GM12878 (cell line): ENCODE results near the gene PAX9. TPM values are rescaled to one million over a fixed set of nuclear protein-coding genes. Genes with fewer than 3 reads are reported as not detected.

Experiments used
- ATAC-seq: fragments of 200-7000 bp; cut with Tn5 transposase; 3 replicates; pipeline ENCODE4 v1.9.1; 2020; ENCODE audit warnings: mild to moderate bottlenecking, moderate library complexity
- BruUV-seq: library from RNA; stranded (reverse); fragments of 400-500 nt; replicated peaks from 2 replicates; lab custom pipeline; 2021; lab: Mats Ljungman, UMichigan
- CTCF ChIA-PET: fragments of 300-600 bp; sonication (Branson Sonifier 250); formaldehyde crosslinking; extraction: SDS; loops from one replicate; lab custom pipeline; 2021; ENCODE audit warnings: inconsistent platforms; lab: Yijun Ruan, JAX
- POLR2A ChIA-PET: fragments of 350-600 bp; formaldehyde crosslinking; extraction: SDS; loops from one replicate; lab custom pipeline; 2021; ENCODE audit warnings: inconsistent platforms; lab: Charles Lee
- RAD21 ChIA-PET: fragments of 300-600 bp; sonication (Branson Sonifier 250); formaldehyde crosslinking; loops from one replicate; lab custom pipeline; 2023; ENCODE audit warnings: antibody characterized with exemption; ENCODE audit not compliant: unreplicated experiment; lab: Charles Lee
- SMC1A ChIA-PET: fragments of 300-600 bp; sonication (Branson Sonifier 250); formaldehyde crosslinking; loops from one replicate; lab custom pipeline; 2023; ENCODE audit not compliant: unreplicated experiment, uncharacterized antibody; lab: Charles Lee
- DNase-seq: peaks from one replicate; pipeline ENCODE4 v3.0.0-alpha.2; 2011; ENCODE audit warnings: low read depth, low spot score
- FAIRE-seq: peaks from 3 replicates; lab custom pipeline; 2011; peaks lifted over from hg19 to GRCh38; lab: Jason Lieb, UNC
- H2AFZ ChIP-seq: 2 replicates; pipeline ENCODE4 v1.6.0; 2011; ENCODE audit warnings: low read depth, low read length, control low read depth; ENCODE audit not compliant: control insufficient read depth
- H3K27ac ChIP-seq: 2 replicates; pipeline ENCODE4 v1.5.1; 2011; ENCODE audit warnings: control low read depth; ENCODE audit not compliant: control insufficient read depth, insufficient read depth
- H3K27me3 ChIP-seq, 2 experiments: replicated peaks in 1 of 2; 2 replicates each; pipeline versions ENCODE4 v1.6.0 to v1.6.1; 2011; ENCODE audit warnings: low read length in 1 of 2; ENCODE audit not compliant: control insufficient read depth in 2 of 2, insufficient read depth in 2 of 2
- H3K36me3 ChIP-seq, 2 experiments: 2 replicates each; pipeline ENCODE4 v1.5.1; 2011; ENCODE audit warnings: low read length in 1 of 2; ENCODE audit not compliant: control insufficient read depth in 2 of 2, insufficient read depth in 2 of 2
- H3K4me1 ChIP-seq: 2 replicates; pipeline ENCODE4 v1.6.1; 2011; ENCODE audit warnings: mild to moderate bottlenecking, low read length, moderate library complexity, mixed read lengths; ENCODE audit not compliant: control insufficient read depth, insufficient read depth
- H3K4me2 ChIP-seq: 2 replicates; pipeline ENCODE4 v1.6.0; 2011; ENCODE audit warnings: control low read depth; ENCODE audit not compliant: control insufficient read depth, insufficient read depth
- H3K4me3 ChIP-seq: fragments of 200-600 bp; sonication (generic); 2 replicates; pipeline ENCODE4 v1.5.1; 2016
- H3K79me2 ChIP-seq: 2 replicates; pipeline ENCODE4 v1.6.0; 2011; ENCODE audit warnings: low read length; ENCODE audit not compliant: control insufficient read depth, insufficient read depth
- H3K9ac ChIP-seq: 2 replicates; pipeline ENCODE4 v1.8.0; 2011; ENCODE audit warnings: low read length, control low read depth, mixed read lengths; ENCODE audit not compliant: control insufficient read depth, insufficient read depth
- H3K9me3 ChIP-seq: replicated peaks from 3 replicates; pipeline ENCODE4 v1.5.1; 2011; ENCODE audit warnings: mild to moderate bottlenecking, low read length; ENCODE audit not compliant: control insufficient read depth, insufficient read depth
- H4K20me1 ChIP-seq: 2 replicates; pipeline ENCODE4 v1.6.0; 2011; ENCODE audit not compliant: control insufficient read depth, insufficient read depth
- BCL11A ChIP-seq: IDR thresholded peaks from 2 replicates; pipeline ENCODE4 v1.6.1; 2011; ENCODE audit warnings: low read depth, low read length
- BRCA1 ChIP-seq: IDR thresholded peaks from 2 replicates; pipeline ENCODE4 v1.6.1; 2011; ENCODE audit warnings: low read depth, low read length, improper control_type of control experiment
- EGR1 ChIP-seq, 2 experiments: IDR thresholded peaks; 1 replicate in 1 of 2; 2 replicates in 1 of 2; pipeline ENCODE4 v1.6.1; 2011 to 2012; ENCODE audit warnings: low read depth in 2 of 2, low read length in 2 of 2, borderline replicate concordance in 1 of 2, mild to moderate bottlenecking in 1 of 2, moderate library complexity in 1 of 2
- ELK1 ChIP-seq: IDR thresholded peaks from 2 replicates; pipeline ENCODE4 v1.6.1; 2012; ENCODE audit warnings: low read depth, low read length, improper control_type of control experiment
- FOS ChIP-seq: IDR thresholded peaks from 3 replicates; pipeline ENCODE4 v1.6.1; 2011; ENCODE audit warnings: borderline replicate concordance; ENCODE audit not compliant: insufficient read length; ENCODE audit errors: extremely low read depth
- KDM1A ChIP-seq: fragments of 200-600 bp; sonication (generic); IDR thresholded peaks from 2 replicates; pipeline ENCODE4 v1.6.1; 2016; ENCODE audit warnings: borderline replicate concordance
- NBN ChIP-seq: fragments of 450-650 bp; IDR thresholded peaks from 2 replicates; pipeline ENCODE4 v1.6.1; 2016
- NFYA ChIP-seq: IDR thresholded peaks from 2 replicates; pipeline ENCODE4 v1.6.1; 2011; ENCODE audit warnings: low read depth, mild to moderate bottlenecking, low read length, improper control_type of control experiment, borderline replicate concordance
- POU2F2 ChIP-seq: IDR thresholded peaks from 3 replicates; pipeline ENCODE4 v1.6.1; 2011; ENCODE audit warnings: low read depth, mild to moderate bottlenecking, low read length, borderline replicate concordance
- SMARCA5 ChIP-seq: fragments of 450-650 bp; IDR thresholded peaks from 2 replicates; pipeline ENCODE4 v1.6.1; 2017; ENCODE audit warnings: mild to moderate bottlenecking
- SP1 ChIP-seq: IDR thresholded peaks from one replicate; pipeline ENCODE4 v1.6.1; 2011; ENCODE audit warnings: low read depth, low read length
- TBL1XR1 ChIP-seq: IDR thresholded peaks from 2 replicates; pipeline ENCODE4 v1.6.1; 2012; ENCODE audit warnings: low read depth, low read length, improper control_type of control experiment
- TCF7 ChIP-seq: IDR thresholded peaks from 2 replicates; pipeline ENCODE4 v1.6.1; 2014; ENCODE audit warnings: antibody characterized with exemption, borderline replicate concordance
- WGBS: methylation state at CpG from one replicate; pipeline ENCODE4 v1.1.6; 2016; ENCODE audit warnings: low lambda C conversion rate; ENCODE audit not compliant: insufficient replicate concordance, insufficient coverage; ENCODE audit errors: missing lambda C conversion rate; 5-methylcytosine and 5-hydroxymethylcytosine counted together
- in situ Hi-C: fragments of 300-500 bp; cut with MboI; formaldehyde crosslinking; loops from 9 replicates; pipeline ENCODE4 v1.14.3; 2018; ENCODE audit warnings: mixed read lengths
- intact Hi-C: fragments of 100-400 bp; cut with micrococcal nuclease; formaldehyde crosslinking; loops from one replicate; pipeline ENCODE4 v1.14.2; 2022; ENCODE audit not compliant: unreplicated experiment
- polyA plus RNA-seq, 11 experiments: library from polyadenylated mRNA; depleted of rRNA in 4 of 11; unstranded in 6 of 11; stranded (reverse) in 5 of 11; fragments of >200 nt; fragmentation: Nextera tagmentation in 4 of 11; fragmentation: Illumina TruSeq in 1 of 11; extraction: Ambion mirVana in 4 of 11; extraction: Trizol in 1 of 11; gene quantifications; 1 replicate in 1 of 11; 2 replicates in 10 of 11; pipeline versions ENCODE4 v1.2.1 to v1.2.3, GENCODE V29; 2011 to 2016; ENCODE audit warnings: inconsistent platforms in 2 of 11, missing spikeins in 2 of 11, low read depth in 1 of 11
- total RNA-seq, 4 experiments: library from RNA; depleted of rRNA in 3 of 4; stranded (reverse); fragments of >200 nt in 3 of 4; fragmentation: Illumina TruSeq in 1 of 4; extraction: Trizol in 1 of 4; gene quantifications; 2 replicates each; pipeline versions ENCODE4 v1.2.1 to v1.2.3, GENCODE V29; 2013 to 2021
- TF ChIP-seq, protein P1 (sequence below): fragments of 450-650 bp; IDR thresholded peaks from 2 replicates; pipeline ENCODE4 v1.6.1; 2017; ENCODE audit warnings: antibody characterized with exemption, mild to moderate bottlenecking, moderate library complexity
- TF ChIP-seq, protein P2 (sequence below): fragments of 450-650 bp; IDR thresholded peaks from 2 replicates; pipeline ENCODE4 v1.6.1; 2016; ENCODE audit warnings: mild to moderate bottlenecking
- TF ChIP-seq, protein P3 (sequence below): IDR thresholded peaks from 2 replicates; pipeline ENCODE4 v1.6.1; 2012; ENCODE audit warnings: low read length, inconsistent platforms
- TF ChIP-seq, protein P4 (sequence below): IDR thresholded peaks from 2 replicates; pipeline ENCODE4 v1.6.1; 2012; ENCODE audit warnings: low read depth, low read length, improper control_type of control experiment

PAX9 gene
- total and polyA plus RNA-seq, 10 of the 15 experiments (the other 5 are each of a cell fraction or from before 2014, with no cell fraction given) = 0.03 to 8.2 (median 0.09) TPM; not detected in 3

DNA sequence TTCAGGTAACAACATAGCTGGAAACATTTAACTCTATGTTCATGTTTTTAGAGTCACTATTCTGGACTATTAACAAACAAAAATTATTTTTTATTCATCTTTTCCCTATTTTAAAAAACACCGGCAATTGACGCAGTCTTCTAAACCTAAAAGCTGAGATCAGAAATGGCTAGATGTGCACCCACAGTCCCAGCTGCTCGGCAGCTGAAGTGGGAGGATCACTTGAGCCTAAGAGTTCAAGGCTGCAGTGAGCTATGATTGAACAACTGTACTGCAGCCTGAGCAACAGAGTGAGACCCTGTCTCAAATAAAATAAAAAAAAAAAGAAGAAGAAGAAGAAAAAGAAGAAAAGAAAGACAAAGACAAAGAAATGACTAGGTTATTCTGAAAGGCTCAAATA lies 64.5 kb downstream of the PAX9 start:
- ChIA-PET SMC1A (no interaction called here), POLR2A (no interaction called here), CTCF (interaction anchor here (0.9 kb wide), 1 partner anchor 13 kb away, joined by 3 read pairs; no protein-coding TSS in a partner anchor), RAD21 (no interaction called here)
- H3K27ac ChIP-seq = no peak overlapping the region
- FAIRE-seq (no peak), ATAC-seq (no peak), DNase-seq (no peak)
- no TSS peak for BruUV-seq
- H3K4me2 ChIP-seq = no peak overlapping the region
- intact Hi-C loops = no loop called here
- H3K4me1 ChIP-seq = no peaks in the 10 kb centered on the region
- no peaks in the 10 kb centered on the region for H3K9me3 ChIP-seq
- no peaks in the 10 kb centered on the region for H3K36me3 ChIP-seq
- no peak overlapping the region for H3K9ac ChIP-seq
- in situ Hi-C loops = no loop called here
- WGBS = 63% methylated on average over 3 of the region's 3 CpGs
- H3K4me3 ChIP-seq = no peak overlapping the region
- TF ChIP-seq TBL1XR1 (no peak), EGR1 (IDR thresholded peaks at IDR 0.05; ENCODE audit: borderline replicate concordance in 1 of 2, low read depth in 2 of 2, low read length in 2 of 2) (no peak), POU2F2 (no peak), SP1 (no peak), KDM1A (no peak), BRCA1 (no peak), NFYA (no peak), FOS (no peak), BCL11A (no peak), ELK1 (no peak), SMARCA5 (no peak), TCF7 (no peak), NBN (no peak)
- TF ChIP-seq, protein P1, sequence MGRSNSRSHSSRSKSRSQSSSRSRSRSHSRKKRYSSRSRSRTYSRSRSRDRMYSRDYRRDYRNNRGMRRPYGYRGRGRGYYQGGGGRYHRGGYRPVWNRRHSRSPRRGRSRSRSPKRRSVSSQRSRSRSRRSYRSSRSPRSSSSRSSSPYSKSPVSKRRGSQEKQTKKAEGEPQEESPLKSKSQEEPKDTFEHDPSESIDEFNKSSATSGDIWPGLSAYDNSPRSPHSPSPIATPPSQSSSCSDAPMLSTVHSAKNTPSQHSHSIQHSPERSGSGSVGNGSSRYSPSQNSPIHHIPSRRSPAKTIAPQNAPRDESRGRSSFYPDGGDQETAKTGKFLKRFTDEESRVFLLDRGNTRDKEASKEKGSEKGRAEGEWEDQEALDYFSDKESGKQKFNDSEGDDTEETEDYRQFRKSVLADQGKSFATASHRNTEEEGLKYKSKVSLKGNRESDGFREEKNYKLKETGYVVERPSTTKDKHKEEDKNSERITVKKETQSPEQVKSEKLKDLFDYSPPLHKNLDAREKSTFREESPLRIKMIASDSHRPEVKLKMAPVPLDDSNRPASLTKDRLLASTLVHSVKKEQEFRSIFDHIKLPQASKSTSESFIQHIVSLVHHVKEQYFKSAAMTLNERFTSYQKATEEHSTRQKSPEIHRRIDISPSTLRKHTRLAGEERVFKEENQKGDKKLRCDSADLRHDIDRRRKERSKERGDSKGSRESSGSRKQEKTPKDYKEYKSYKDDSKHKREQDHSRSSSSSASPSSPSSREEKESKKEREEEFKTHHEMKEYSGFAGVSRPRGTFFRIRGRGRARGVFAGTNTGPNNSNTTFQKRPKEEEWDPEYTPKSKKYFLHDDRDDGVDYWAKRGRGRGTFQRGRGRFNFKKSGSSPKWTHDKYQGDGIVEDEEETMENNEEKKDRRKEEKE = no peak
- TF ChIP-seq, protein P2, sequence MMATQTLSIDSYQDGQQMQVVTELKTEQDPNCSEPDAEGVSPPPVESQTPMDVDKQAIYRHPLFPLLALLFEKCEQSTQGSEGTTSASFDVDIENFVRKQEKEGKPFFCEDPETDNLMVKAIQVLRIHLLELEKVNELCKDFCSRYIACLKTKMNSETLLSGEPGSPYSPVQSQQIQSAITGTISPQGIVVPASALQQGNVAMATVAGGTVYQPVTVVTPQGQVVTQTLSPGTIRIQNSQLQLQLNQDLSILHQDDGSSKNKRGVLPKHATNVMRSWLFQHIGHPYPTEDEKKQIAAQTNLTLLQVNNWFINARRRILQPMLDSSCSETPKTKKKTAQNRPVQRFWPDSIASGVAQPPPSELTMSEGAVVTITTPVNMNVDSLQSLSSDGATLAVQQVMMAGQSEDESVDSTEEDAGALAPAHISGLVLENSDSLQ = no peak
- TF ChIP-seq, protein P3, sequence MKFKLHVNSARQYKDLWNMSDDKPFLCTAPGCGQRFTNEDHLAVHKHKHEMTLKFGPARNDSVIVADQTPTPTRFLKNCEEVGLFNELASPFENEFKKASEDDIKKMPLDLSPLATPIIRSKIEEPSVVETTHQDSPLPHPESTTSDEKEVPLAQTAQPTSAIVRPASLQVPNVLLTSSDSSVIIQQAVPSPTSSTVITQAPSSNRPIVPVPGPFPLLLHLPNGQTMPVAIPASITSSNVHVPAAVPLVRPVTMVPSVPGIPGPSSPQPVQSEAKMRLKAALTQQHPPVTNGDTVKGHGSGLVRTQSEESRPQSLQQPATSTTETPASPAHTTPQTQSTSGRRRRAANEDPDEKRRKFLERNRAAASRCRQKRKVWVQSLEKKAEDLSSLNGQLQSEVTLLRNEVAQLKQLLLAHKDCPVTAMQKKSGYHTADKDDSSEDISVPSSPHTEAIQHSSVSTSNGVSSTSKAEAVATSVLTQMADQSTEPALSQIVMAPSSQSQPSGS = no peak
- TF ChIP-seq, protein P4, sequence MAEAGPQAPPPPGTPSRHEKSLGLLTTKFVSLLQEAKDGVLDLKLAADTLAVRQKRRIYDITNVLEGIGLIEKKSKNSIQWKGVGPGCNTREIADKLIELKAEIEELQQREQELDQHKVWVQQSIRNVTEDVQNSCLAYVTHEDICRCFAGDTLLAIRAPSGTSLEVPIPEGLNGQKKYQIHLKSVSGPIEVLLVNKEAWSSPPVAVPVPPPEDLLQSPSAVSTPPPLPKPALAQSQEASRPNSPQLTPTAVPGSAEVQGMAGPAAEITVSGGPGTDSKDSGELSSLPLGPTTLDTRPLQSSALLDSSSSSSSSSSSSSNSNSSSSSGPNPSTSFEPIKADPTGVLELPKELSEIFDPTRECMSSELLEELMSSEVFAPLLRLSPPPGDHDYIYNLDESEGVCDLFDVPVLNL = no peak
- no peaks in the 10 kb centered on the region for H4K20me1 ChIP-seq
- H3K27me3 ChIP-seq = no peaks in the 10 kb centered on the region
- no peaks in the 10 kb centered on the region for H3K79me2 ChIP-seq
- no peak overlapping the region for H2AFZ ChIP-seq
